Suprapubic skin (tissue), 4 donors: Measurements from ENCODE around the gene SLC25A53.

Experiments
- CTCF ChIP-seq, 2 donors: fragments of 200-600 bp in 1 of 2; fragments of 450-650 bp in 1 of 2; sonication (generic) in 1 of 2; IDR thresholded peaks; one replicate each; pipeline ENCODE4 v1.5.1; 2016 to 2019; ENCODE audit warnings: antibody characterized with exemption in 2 of 2, mild to moderate bottlenecking in 1 of 2, moderate library complexity in 1 of 2
- POLR2A ChIP-seq, 2 donors: fragments of 450-650 bp; IDR thresholded peaks; one replicate each; pipeline ENCODE4 v1.6.1; 2017; ENCODE audit warnings: antibody characterized with exemption in 2 of 2, mild to moderate bottlenecking in 2 of 2, moderate library complexity in 2 of 2
- POLR2AphosphoS5 ChIP-seq, 3 donors: sonication (generic); formaldehyde crosslinking; IDR thresholded peaks; one replicate each; pipeline ENCODE4 v1.6.1; 2017; ENCODE audit warnings: antibody characterized with exemption in 3 of 3

DNA sequence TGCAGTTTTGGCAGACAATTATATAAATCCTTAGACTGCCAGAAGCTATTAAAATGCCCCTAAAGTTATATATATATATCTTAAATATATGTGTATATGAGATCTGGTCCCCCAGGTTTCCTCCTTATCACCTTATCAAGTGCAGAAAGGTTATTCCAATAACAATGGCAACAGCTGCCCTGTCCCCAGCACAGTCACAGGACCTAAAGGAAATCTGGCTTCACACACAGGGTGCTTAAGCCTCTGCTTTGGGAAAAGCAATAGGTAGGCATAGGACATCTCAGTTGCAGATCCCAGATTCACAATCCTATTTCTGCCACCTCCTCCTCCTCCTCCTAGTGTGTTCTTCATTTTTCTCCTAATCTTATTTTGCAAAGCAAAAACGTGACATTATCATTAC lies 5.8 kb downstream of the SLC25A53 start:
- TF ChIP-seq POLR2AphosphoS5 (IDR thresholded peaks at IDR 0.05): no peak
- no peak for TF ChIP-seq CTCF (IDR thresholded peaks at IDR 0.05)
- no peak for TF ChIP-seq POLR2A (IDR thresholded peaks at IDR 0.05)
